ENCODE results near the gene RAB4A.

The RAB4A gene

DNA sequence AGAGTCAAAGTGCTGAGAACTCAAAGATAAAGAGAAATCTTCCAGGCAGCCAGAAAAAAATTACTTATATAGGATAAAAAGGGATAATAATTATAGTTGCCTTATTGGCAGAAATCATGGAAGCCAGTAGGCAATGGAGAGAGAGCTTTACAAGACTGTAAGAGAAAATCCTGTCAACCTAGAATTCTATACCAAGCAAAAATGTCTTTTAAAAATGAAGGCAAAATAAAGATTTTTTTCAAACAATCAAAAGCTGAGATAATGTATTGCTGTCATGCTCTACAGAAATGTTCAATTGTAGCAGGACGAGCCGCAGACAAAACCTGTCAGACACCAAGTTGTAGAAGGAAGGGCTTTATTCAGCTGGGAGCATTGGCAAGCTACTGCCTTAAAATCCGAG is 26.8 kb upstream of the RAB4A start:
- no peak for TF ChIP-seq CTCF (IDR thresholded peaks at IDR 0.05; ENCODE audit: extremely low read depth, missing control alignments)
- DNase-seq (ENCODE audit: low spot score), result no peak

DNA sequence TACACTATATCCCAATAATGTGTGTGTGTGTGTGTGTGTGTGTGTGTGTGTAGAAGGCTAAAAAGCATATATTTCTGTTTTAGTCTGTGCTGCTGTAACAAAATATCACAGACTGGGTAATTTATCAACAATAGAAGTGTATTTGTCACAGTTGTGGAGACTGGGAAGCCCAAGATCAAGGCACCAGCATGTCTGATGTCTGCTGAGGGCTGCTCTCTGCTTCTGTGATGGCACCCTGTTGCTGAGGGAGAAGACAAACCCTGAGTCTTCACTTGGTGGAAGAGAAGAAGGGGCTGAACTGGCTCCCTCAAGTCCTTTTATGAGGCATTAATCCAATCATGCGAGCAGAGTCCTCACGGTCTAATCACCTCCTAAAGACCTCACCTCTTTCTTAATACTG is 23.0 kb upstream of the RAB4A start:
- TF ChIP-seq CTCF (IDR thresholded peaks at IDR 0.05; ENCODE audit: extremely low read depth, missing control alignments), result no peak
- no peak for DNase-seq (ENCODE audit: low spot score)

GRCh38 chr1:229248821-229249817 is 21.8 kb upstream of the RAB4A start:
- TF ChIP-seq CTCF (IDR thresholded peaks at IDR 0.05; ENCODE audit: extremely low read depth, missing control alignments), result no peak
- DNase-seq (ENCODE audit: low spot score), result no peak

DNA sequence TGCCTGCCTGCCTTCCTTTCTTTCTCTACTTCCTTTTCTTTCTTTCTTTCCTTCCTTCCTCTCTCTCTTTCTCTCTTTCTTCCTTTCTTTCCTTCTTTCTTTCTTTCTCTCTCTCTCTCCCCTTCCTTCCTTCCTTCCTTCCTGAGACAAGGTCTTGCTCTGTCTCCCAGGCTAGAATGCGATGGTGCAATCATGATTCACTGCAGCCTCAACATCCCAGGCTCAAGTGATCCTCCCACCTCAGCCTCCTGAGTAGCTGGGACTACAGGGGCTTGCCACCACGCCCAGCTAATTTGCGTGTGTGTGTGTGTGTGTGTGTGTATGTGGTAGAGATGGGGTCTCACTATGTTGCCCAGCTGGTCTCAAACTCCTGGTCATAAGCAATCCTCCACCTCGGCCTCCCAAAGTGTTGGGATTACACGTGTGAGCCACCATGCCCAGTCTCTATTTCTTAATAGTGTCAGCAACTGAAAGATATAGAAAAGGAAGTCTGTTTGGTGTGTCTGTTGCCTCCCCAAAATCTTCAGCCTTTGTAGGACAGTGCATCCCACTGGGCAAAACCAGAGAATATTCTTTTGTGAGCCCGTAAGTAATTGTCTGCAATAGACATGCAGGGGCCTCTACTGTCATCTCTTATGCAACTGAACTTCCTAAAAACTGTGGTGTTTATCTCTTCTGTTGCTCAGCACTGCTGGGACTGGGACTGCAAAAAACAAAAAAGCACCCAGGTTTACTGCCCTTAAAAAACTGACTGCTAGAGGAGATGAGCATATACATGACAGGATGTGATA is 20.9 kb upstream of the RAB4A start:
- TF ChIP-seq CTCF (IDR thresholded peaks at IDR 0.05; ENCODE audit: extremely low read depth, missing control alignments), result no peak
- DNase-seq (ENCODE audit: low spot score), result no peak

GRCh38 chr1:229251185-229251584 is 19.7 kb upstream of the RAB4A start:
- no peak for DNase-seq (ENCODE audit: low spot score)
- no peak for TF ChIP-seq CTCF (IDR thresholded peaks at IDR 0.05; ENCODE audit: extremely low read depth, missing control alignments)

DNA sequence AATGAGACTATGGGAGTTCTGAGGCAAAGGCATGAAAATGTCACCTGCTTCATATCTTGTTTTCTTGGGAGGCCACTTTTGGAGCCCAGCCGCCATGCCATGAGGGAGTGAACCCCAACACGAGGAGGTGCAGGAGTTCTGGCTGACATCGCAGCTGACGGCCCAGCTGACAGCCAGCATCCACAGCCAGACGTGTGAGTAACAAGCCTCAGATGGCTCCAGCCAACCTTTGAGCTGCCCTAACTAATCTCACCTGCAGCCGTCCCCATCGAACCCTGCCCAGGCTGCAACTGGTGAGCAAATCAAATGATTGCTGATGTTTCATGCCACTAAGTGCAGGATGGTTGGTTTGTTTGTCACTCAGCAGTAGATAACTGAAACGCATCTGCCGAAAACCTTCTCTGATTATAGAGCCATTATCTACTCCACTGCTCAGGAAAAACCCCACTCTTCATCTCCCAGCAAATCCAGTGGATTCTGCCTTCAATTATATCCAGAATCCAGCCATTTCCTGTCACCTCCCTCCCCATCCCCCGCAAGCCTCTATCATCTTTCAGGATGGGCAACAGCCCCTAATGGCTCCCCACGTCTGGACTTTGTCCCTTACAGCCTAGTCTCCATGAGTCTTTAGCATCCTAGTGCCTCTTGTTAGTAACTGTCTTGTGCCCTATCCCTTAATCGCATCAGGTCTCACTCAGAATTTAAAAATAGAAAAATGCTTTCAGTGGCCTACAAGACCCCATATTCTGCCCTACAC is 18.5 kb upstream of the RAB4A start:
- TF ChIP-seq CTCF (IDR thresholded peaks at IDR 0.05; ENCODE audit: extremely low read depth, missing control alignments), result no peak
- DNase-seq (ENCODE audit: low spot score), result no peak

Data from GM20000 (cell line).